H9 (cell line): ENCODE data around the gene MUL1. TPM values are rescaled to one million over a fixed set of nuclear protein-coding genes. Genes with fewer than 3 reads are reported as not detected.
A peak's percentile ranks its signal among the peaks of the same experiment; 100 is the strongest.

Source experiments
- DNase-seq: peaks from one replicate; pipeline ENCODE4 v3.0.0-alpha.2; 2017
- H2AFZ ChIP-seq: one replicate; pipeline ENCODE4 v1.6.1; 2013; ENCODE audit warnings: mild to moderate bottlenecking, low read length, control low read depth, moderate library complexity
- H2AK5ac ChIP-seq: 2 replicates; pipeline ENCODE4 v1.6.1; 2013; ENCODE audit warnings: low read length, control low read depth, mixed read lengths; ENCODE audit not compliant: insufficient read length
- H2BK120ac ChIP-seq: one replicate; pipeline ENCODE4 v1.6.1; 2013; ENCODE audit warnings: low read depth, mild to moderate bottlenecking, low read length, control low read depth, inconsistent platforms; ENCODE audit not compliant: poor library complexity, severe bottlenecking
- H2BK12ac ChIP-seq: 2 replicates; pipeline ENCODE4 v1.6.1; 2013; ENCODE audit warnings: low read length, control low read depth, mixed read lengths, low read depth; ENCODE audit not compliant: insufficient read length
- H2BK15ac ChIP-seq: 2 replicates; pipeline ENCODE4 v1.6.1; 2013; ENCODE audit warnings: low read depth, low read length, control low read depth
- H2BK20ac ChIP-seq: one replicate; pipeline ENCODE4 v1.6.1; 2013; ENCODE audit warnings: low read depth, mild to moderate bottlenecking, low read length, control low read depth, inconsistent platforms; ENCODE audit not compliant: poor library complexity, severe bottlenecking
- H2BK5ac ChIP-seq: 2 replicates; pipeline ENCODE4 v1.6.1; 2013; ENCODE audit warnings: low read length, control low read depth, mixed read lengths; ENCODE audit not compliant: insufficient read length
- H3K14ac ChIP-seq: 2 replicates; pipeline ENCODE4 v1.6.1; 2013; ENCODE audit warnings: low read length, control low read depth; ENCODE audit not compliant: insufficient read depth
- H3K18ac ChIP-seq: 2 replicates; pipeline ENCODE4 v1.6.1; 2013; ENCODE audit warnings: low read depth, mild to moderate bottlenecking, mixed read lengths, low read length, control low read depth; ENCODE audit not compliant: insufficient read length
- H3K23ac ChIP-seq: 2 replicates; pipeline ENCODE4 v1.6.1; 2013; ENCODE audit warnings: low read length, control low read depth, mixed read lengths, low read depth; ENCODE audit not compliant: insufficient read length
- H3K23me2 ChIP-seq: 2 replicates; pipeline ENCODE4 v1.6.1; 2013; ENCODE audit warnings: low read depth, mild to moderate bottlenecking, mixed read lengths, low read length, control low read depth; ENCODE audit not compliant: insufficient read length, poor library complexity, severe bottlenecking
- H3K27ac ChIP-seq: 2 replicates; pipeline ENCODE4 v1.5.1; 2013; ENCODE audit warnings: low read length, control low read depth, mixed read lengths, low read depth; ENCODE audit not compliant: insufficient read length
- H3K27me3 ChIP-seq: 2 replicates; pipeline ENCODE4 v1.6.1; 2013; ENCODE audit warnings: low read length, control low read depth, inconsistent platforms; ENCODE audit not compliant: insufficient read depth
- H3K4ac ChIP-seq: 2 replicates; pipeline ENCODE4 v1.6.1; 2013; ENCODE audit warnings: low read depth, mild to moderate bottlenecking, control low read depth, inconsistent platforms, low read length, moderate library complexity
- H3K4me1 ChIP-seq: 2 replicates; pipeline ENCODE4 v1.6.1; 2013; ENCODE audit warnings: low read length, control low read depth, inconsistent platforms; ENCODE audit not compliant: insufficient read depth
- H3K4me2 ChIP-seq: 2 replicates; pipeline ENCODE4 v1.6.1; 2013; ENCODE audit warnings: low read length, control low read depth, mixed read lengths; ENCODE audit not compliant: insufficient read length, insufficient read depth
- H3K56ac ChIP-seq: 2 replicates; pipeline ENCODE4 v1.6.1; 2013; ENCODE audit warnings: low read depth, mild to moderate bottlenecking, mixed read lengths, low read length, control low read depth; ENCODE audit not compliant: insufficient read length
- H3K79me1 ChIP-seq: 2 replicates; pipeline ENCODE4 v1.6.1; 2013; ENCODE audit warnings: low read depth, mild to moderate bottlenecking, moderate library complexity, low read length, control low read depth, inconsistent platforms; ENCODE audit not compliant: insufficient read depth, poor library complexity, severe bottlenecking
- H3K79me2 ChIP-seq: 2 replicates; pipeline ENCODE4 v1.6.1; 2013; ENCODE audit warnings: low read length, control low read depth, inconsistent platforms; ENCODE audit not compliant: insufficient read depth
- H3K9ac ChIP-seq: 2 replicates; pipeline ENCODE4 v1.6.1; 2013; ENCODE audit warnings: low read length, control low read depth, mixed read lengths; ENCODE audit not compliant: insufficient read length; ENCODE audit errors: extremely low read depth
- H3K9me3 ChIP-seq: one replicate; pipeline ENCODE4 v1.6.1; 2013; ENCODE audit warnings: low read depth, low read length, inconsistent platforms; ENCODE audit not compliant: control insufficient read depth
- H3T11ph ChIP-seq: one replicate; pipeline ENCODE4 v1.6.1; 2013; ENCODE audit warnings: mild to moderate bottlenecking, low read length, control low read depth, inconsistent platforms
- H4K20me1 ChIP-seq: one replicate; pipeline ENCODE4 v1.6.1; 2013; ENCODE audit not compliant: control insufficient read depth, insufficient read length, insufficient read depth
- H4K5ac ChIP-seq: 2 replicates; pipeline ENCODE4 v1.6.1; 2013; ENCODE audit warnings: low read depth, mild to moderate bottlenecking, mixed read lengths, low read length, control low read depth; ENCODE audit not compliant: insufficient read length
- H4K8ac ChIP-seq: replicated peaks from 2 replicates; pipeline ENCODE4 v1.6.1; 2013; ENCODE audit warnings: low read length, control low read depth, mixed read lengths, low read depth; ENCODE audit not compliant: insufficient read length
- H4K91ac ChIP-seq: 2 replicates; pipeline ENCODE4 v1.6.1; 2013; ENCODE audit warnings: low read depth, mild to moderate bottlenecking, moderate library complexity, mixed read lengths, low read length, control low read depth; ENCODE audit not compliant: insufficient read length
- H3K27ac Mint-ChIP-seq, 3 experiments: 2 replicates in 2 of 3; 3 replicates in 1 of 3; pipeline ENCODE4 v1.8.0; 2020 to 2021; ENCODE audit warnings: mixed read lengths in 3 of 3, mild to moderate bottlenecking in 1 of 3, moderate library complexity in 1 of 3
- H3K27me3 Mint-ChIP-seq: 2 replicates; pipeline ENCODE4 v1.8.0; 2021; ENCODE audit warnings: low read depth, mild to moderate bottlenecking, moderate library complexity, mixed read lengths
- H3K36me3 Mint-ChIP-seq, 3 experiments: 2 replicates in 2 of 3; 3 replicates in 1 of 3; pipeline ENCODE4 v1.8.0; 2020 to 2021; ENCODE audit warnings: low read depth in 3 of 3, mixed read lengths in 3 of 3; ENCODE audit not compliant: insufficient read depth in 1 of 3
- H3K4me1 Mint-ChIP-seq, 2 experiments: 2 replicates each; pipeline ENCODE4 v1.8.0; 2020; ENCODE audit warnings: mixed read lengths in 2 of 2
- H3K4me3 Mint-ChIP-seq, 2 experiments: 2 replicates in 1 of 2; 3 replicates in 1 of 2; pipeline ENCODE4 v1.8.0; 2020 to 2021; ENCODE audit warnings: mild to moderate bottlenecking in 2 of 2, mixed read lengths in 2 of 2, moderate library complexity in 1 of 2
- H3K9me3 Mint-ChIP-seq, 2 experiments: 2 replicates in 1 of 2; 3 replicates in 1 of 2; pipeline ENCODE4 v1.8.0; 2020; ENCODE audit warnings: mild to moderate bottlenecking in 2 of 2, mixed read lengths in 2 of 2, moderate library complexity in 1 of 2
- WGBS: extraction: QIAGEN DNeasy Blood & Tissue Kit; methylation state at CpG from one replicate; pipeline ENCODE4 v1.1.7; 2013; ENCODE audit warnings: missing lambda C conversion rate, low lambda C conversion rate, mixed read lengths; ENCODE audit not compliant: insufficient read length; ENCODE audit errors: extremely low coverage; 5-methylcytosine and 5-hydroxymethylcytosine counted together
- total RNA-seq: library from RNA; stranded (reverse); gene quantifications from 2 replicates; pipeline ENCODE4 v1.2.1, GENCODE V29; 2021
- TF ChIP-seq, protein P1 (sequence below): fragments of 200-600 bp; sonication (generic); conservative IDR thresholded peaks from 3 replicates; pipeline ENCODE4 v1.8.0; 2021; ENCODE audit warnings: antibody characterized with exemption, mild to moderate bottlenecking

The MUL1 gene
- total RNA-seq, 1 experiment from 2014 or later: 27.1 TPM

DNA sequence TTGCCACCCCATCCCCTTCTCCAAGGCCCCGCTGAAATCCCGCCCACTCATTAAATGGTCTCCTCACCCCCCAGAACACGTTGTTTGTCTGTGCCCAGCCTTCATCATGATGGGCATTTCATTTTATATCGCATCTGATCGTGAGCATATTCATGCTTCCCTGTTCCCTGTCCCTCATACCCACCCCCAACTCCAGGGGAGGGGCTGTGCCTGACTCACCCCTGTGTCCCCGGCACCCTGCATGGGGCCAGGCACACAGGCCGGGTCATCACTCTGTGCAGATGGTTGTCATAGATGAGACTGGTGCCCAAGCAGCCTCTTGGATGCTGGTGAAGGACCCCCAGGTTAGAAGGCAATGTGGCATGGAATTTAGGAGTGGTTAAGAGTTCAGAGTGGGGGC, 33.0 kb downstream of the MUL1 start:
- Histone ChIP-seq H3K4me2 (no peak overlapping the region), H3K27me3 (no peaks in the 10 kb centered on the region; the same call in 1 of the 2 replicates), H3K27ac (no peak overlapping the region), H3K23ac (no peak overlapping the region), H3K56ac (no peak overlapping the region), H3K14ac (no peak overlapping the region), H2BK15ac (no peak overlapping the region), H2BK20ac (no peak overlapping the region), H4K5ac (no peak overlapping the region), H3K23me2 (no peaks in the 10 kb centered on the region), H4K8ac (no peak overlapping the region), H2BK12ac (no peak overlapping the region), H2BK120ac (no peak overlapping the region), H4K91ac (no peak overlapping the region), H3K79me1 (no peaks in the 10 kb centered on the region), H2AFZ (no peak overlapping the region), H3K4ac (no peak overlapping the region), H3K18ac (no peak overlapping the region), H2AK5ac (no peak overlapping the region), H3K4me1 (peaks cover 7% of the 10 kb centered on the region; the same call in 1 of the 2 replicates), H3K79me2 (no peaks in the 10 kb centered on the region), H3T11ph (no peak overlapping the region), H3K9me3 (no peaks in the 10 kb centered on the region), H3K9ac (no peak overlapping the region), H4K20me1 (no peaks in the 10 kb centered on the region), H2BK5ac (no peak overlapping the region)
- H3K4me1 Mint-ChIP-seq: peaks cover 27 to 34% of the 10 kb centered on the region in 2 experiments
- no peak for DNase-seq
- peak overlapping the region in 1 of 2 experiments; percentile 7; a peak in 2 of 5 replicates for H3K4me3 Mint-ChIP-seq
- no CpG with 5 or more reads among the region's 7 CpGs for WGBS
- peaks cover 71% of the 10 kb centered on the region for H3K27me3 Mint-ChIP-seq
- TF ChIP-seq, protein P1, sequence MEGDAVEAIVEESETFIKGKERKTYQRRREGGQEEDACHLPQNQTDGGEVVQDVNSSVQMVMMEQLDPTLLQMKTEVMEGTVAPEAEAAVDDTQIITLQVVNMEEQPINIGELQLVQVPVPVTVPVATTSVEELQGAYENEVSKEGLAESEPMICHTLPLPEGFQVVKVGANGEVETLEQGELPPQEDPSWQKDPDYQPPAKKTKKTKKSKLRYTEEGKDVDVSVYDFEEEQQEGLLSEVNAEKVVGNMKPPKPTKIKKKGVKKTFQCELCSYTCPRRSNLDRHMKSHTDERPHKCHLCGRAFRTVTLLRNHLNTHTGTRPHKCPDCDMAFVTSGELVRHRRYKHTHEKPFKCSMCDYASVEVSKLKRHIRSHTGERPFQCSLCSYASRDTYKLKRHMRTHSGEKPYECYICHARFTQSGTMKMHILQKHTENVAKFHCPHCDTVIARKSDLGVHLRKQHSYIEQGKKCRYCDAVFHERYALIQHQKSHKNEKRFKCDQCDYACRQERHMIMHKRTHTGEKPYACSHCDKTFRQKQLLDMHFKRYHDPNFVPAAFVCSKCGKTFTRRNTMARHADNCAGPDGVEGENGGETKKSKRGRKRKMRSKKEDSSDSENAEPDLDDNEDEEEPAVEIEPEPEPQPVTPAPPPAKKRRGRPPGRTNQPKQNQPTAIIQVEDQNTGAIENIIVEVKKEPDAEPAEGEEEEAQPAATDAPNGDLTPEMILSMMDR: no peak
- no peaks in the 10 kb centered on the region for H3K36me3 Mint-ChIP-seq
- no peak overlapping the region; a peak in 1 of 7 replicates for H3K27ac Mint-ChIP-seq
- no peaks in the 10 kb centered on the region; a peak in 1 of 5 replicates for H3K9me3 Mint-ChIP-seq
